NCI-H146 treated with DMSO at 0.1 percent for 48 hours (cell line): ENCODE results near the gene SCNN1B.
"Not testable (repeated sequence)": the region's sequence is repeated elsewhere in the genome, so short reads cannot be mapped to it uniquely, and the experiment has no call there.

ENCODE experiments used
- DNase-seq: peaks from one replicate; lab custom pipeline; 2025; ENCODE audit not compliant: unreplicated experiment; lab: John Stamatoyannopoulos, UW

SCNN1B gene

GRCh38 chr16:23288726-23289512 is 13.2 kb upstream of the SCNN1B start:
- no peak for DNase-seq

GRCh38 chr16:23290189-23291062 is 11.7 kb upstream of the SCNN1B start:
- no peak for DNase-seq

GRCh38 chr16:23293016-23293415 is 9.1 kb upstream of the SCNN1B start:
- no peak for DNase-seq

- DNase-seq, result no peak
Observed at GRCh38 chr16:23294260-23294659, 7.8 kb upstream of the SCNN1B start.

- DNase-seq, result no peak
Observed at GRCh38 chr16:23296994-23297393, 5.1 kb upstream of the SCNN1B start.

- DNase-seq, result no peak
Observed at GRCh38 chr16:23298290-23298915, 3.7 kb upstream of the SCNN1B start.

- DNase-seq, result not testable (repeated sequence)
Observed at GRCh38 chr16:23299815-23300214, 2.3 kb upstream of the SCNN1B start.

GRCh38 chr16:23301251-23302044 is 654 bp upstream of the SCNN1B start:
- DNase-seq, result no peak

GRCh38 chr16:23303685-23304084 is 1.6 kb downstream of the SCNN1B start:
- no peak for DNase-seq

- no peak for DNase-seq
Observed at GRCh38 chr16:23304620-23305019, 2.5 kb downstream of the SCNN1B start.

GRCh38 chr16:23306199-23307100 is 4.3 kb downstream of the SCNN1B start:
- DNase-seq, result no peak

- DNase-seq, result no peak
Observed at GRCh38 chr16:23310217-23310616, 8.1 kb downstream of the SCNN1B start.

GRCh38 chr16:23310744-23311143 is 8.6 kb downstream of the SCNN1B start:
- DNase-seq, result no peak

GRCh38 chr16:23316232-23316631 is 14.1 kb downstream of the SCNN1B start:
- no peak for DNase-seq

GRCh38 chr16:23316634-23317265 is 14.6 kb downstream of the SCNN1B start:
- no peak for DNase-seq

- no peak for DNase-seq
Observed at GRCh38 chr16:23317266-23317661, 15.2 kb downstream of the SCNN1B start.

- DNase-seq, result no peak
Observed at GRCh38 chr16:23317751-23318150, 15.6 kb downstream of the SCNN1B start.

GRCh38 chr16:23318639-23319038 is 16.5 kb downstream of the SCNN1B start:
- no peak for DNase-seq

GRCh38 chr16:23319861-23320615 is 17.9 kb downstream of the SCNN1B start:
- no peak for DNase-seq
